Natural killer cell (primary cell): ENCODE results near the gene ACVR1. TPM values are rescaled to one million over a fixed set of nuclear protein-coding genes. Genes with fewer than 3 reads are reported as not detected.

Source experiments
- ATAC-seq, 3 donors: fragments of 150-1000 bp in 2 of 3; fragments of 200-7000 bp in 1 of 3; cut with Tn5 transposase; 1 replicate in 1 of 3; 2 replicates in 2 of 3; pipeline ENCODE4 v1.10.0; 2021; ENCODE audit warnings: mild to moderate bottlenecking in 2 of 3, moderate library complexity in 2 of 3
- DNase-seq, 2 donors: peaks; one replicate each; pipeline versions ENCODE4 v3.0.0 to v3.0.0-alpha.2; 2013 to 2021; ENCODE audit warnings: mixed read lengths in 1 of 2
- H3K27ac ChIP-seq: one replicate; pipeline ENCODE4 v1.5.1; 2013; ENCODE audit warnings: mild to moderate bottlenecking, low read length
- H3K27me3 ChIP-seq: one replicate; pipeline ENCODE4 v1.6.1; 2013; ENCODE audit warnings: low read length; ENCODE audit not compliant: control insufficient read depth, insufficient read depth
- H3K36me3 ChIP-seq: one replicate; pipeline ENCODE4 v1.6.1; 2013; ENCODE audit warnings: low read length; ENCODE audit not compliant: control insufficient read depth, insufficient read depth
- H3K4me1 ChIP-seq: one replicate; pipeline ENCODE4 v1.6.1; 2013; ENCODE audit warnings: low read length; ENCODE audit not compliant: control insufficient read depth, insufficient read depth
- H3K4me3 ChIP-seq: one replicate; pipeline ENCODE4 v1.5.1; 2013; ENCODE audit warnings: low read length
- H3K9me3 ChIP-seq: one replicate; pipeline ENCODE4 v1.6.1; 2013; ENCODE audit warnings: low read length; ENCODE audit not compliant: control insufficient read depth, insufficient read depth
- H3K27ac Mint-ChIP-seq, 2 donors: one replicate each; pipeline ENCODE4 v1.8.0; 2022; ENCODE audit warnings: mild to moderate bottlenecking in 2 of 2, mixed read lengths in 2 of 2, moderate library complexity in 1 of 2
- H3K27me3 Mint-ChIP-seq, 2 donors: one replicate each; pipeline ENCODE4 v1.8.0; 2022; ENCODE audit warnings: low read depth in 2 of 2, mixed read lengths in 2 of 2
- H3K36me3 Mint-ChIP-seq: one replicate; pipeline ENCODE4 v1.8.0; 2022; ENCODE audit warnings: mixed read lengths
- H3K4me1 Mint-ChIP-seq, 2 donors: one replicate each; pipeline ENCODE4 v1.8.0; 2022; ENCODE audit warnings: mixed read lengths in 2 of 2
- H3K4me3 Mint-ChIP-seq: one replicate; pipeline ENCODE4 v1.8.0; 2022; ENCODE audit warnings: mild to moderate bottlenecking, moderate library complexity, mixed read lengths
- H3K9me3 Mint-ChIP-seq, 2 donors: one replicate each; pipeline ENCODE4 v1.8.0; 2022; ENCODE audit warnings: mixed read lengths in 2 of 2
- CTCF ChIP-seq: fragments of 200-600 bp; IDR thresholded peaks from one replicate; pipeline ENCODE4 v1.8.0; 2022; ENCODE audit warnings: antibody characterized with exemption
- WGBS: methylation state at CpG from one replicate; pipeline ENCODE4 v1.1.7; 2013; ENCODE audit warnings: missing lambda C conversion rate; ENCODE audit not compliant: insufficient coverage; 5-methylcytosine and 5-hydroxymethylcytosine counted together
- intact Hi-C: fragments of 100-400 bp; cut with micrococcal nuclease; formaldehyde crosslinking; loops from one replicate; pipeline ENCODE4 v1.14.2; 2022
- total RNA-seq, 4 donors: library from RNA; stranded (reverse); fragments of 120-200 nt in 1 of 4; gene quantifications; one replicate each; pipeline versions ENCODE4 v1.2.3 to v1.2.4, GENCODE V29; 2013 to 2022

Gene ACVR1
- total RNA-seq, 3 donors from 2014 or later (not counting 1 experiment from before 2014, with no cell fraction given): 3.3 to 6.9 (median 6.1) TPM

GRCh38 chr2:157842106-157842879 lies 33.8 kb downstream of the ACVR1 start:
- intact Hi-C loops: no loop called here
- no peak for TF ChIP-seq CTCF
- no peaks in the 10 kb centered on the region for H3K36me3 ChIP-seq
- no peaks in the 10 kb centered on the region for H3K36me3 Mint-ChIP-seq
- no peaks in the 10 kb centered on the region for H3K9me3 ChIP-seq
- H3K27me3 Mint-ChIP-seq: no peaks in the 10 kb centered on the region
- H3K4me3 ChIP-seq: no peak overlapping the region
- H3K27ac ChIP-seq: no peak overlapping the region
- H3K9me3 Mint-ChIP-seq: no peaks in the 10 kb centered on the region
- ATAC-seq (no peak), DNase-seq (no peak)
- peaks cover 3% of the 10 kb centered on the region for H3K4me1 ChIP-seq
- H3K4me3 Mint-ChIP-seq: no peak overlapping the region
- H3K4me1 Mint-ChIP-seq: peaks cover 4 to 11% of the 10 kb centered on the region in 2 donors
- H3K27me3 ChIP-seq: no peaks in the 10 kb centered on the region
- 92% methylated on average over 3 of the region's 3 CpGs for WGBS
- H3K27ac Mint-ChIP-seq: no peak overlapping the region

GRCh38 chr2:157841485-157841884 lies 34.6 kb downstream of the ACVR1 start:
- WGBS: 87% methylated on average over 2 of the region's 2 CpGs
- DNase-seq (no peak), ATAC-seq (no peak)
- Histone ChIP-seq H3K4me3 (no peak overlapping the region), H3K36me3 (no peaks in the 10 kb centered on the region), H3K27me3 (no peaks in the 10 kb centered on the region), H3K27ac (no peak overlapping the region), H3K4me1 (peaks cover 3% of the 10 kb centered on the region), H3K9me3 (no peaks in the 10 kb centered on the region)
- H3K27me3 Mint-ChIP-seq: no peaks in the 10 kb centered on the region
- peaks cover 4 to 11% of the 10 kb centered on the region in 2 donors for H3K4me1 Mint-ChIP-seq
- H3K4me3 Mint-ChIP-seq: no peak overlapping the region
- no peak for TF ChIP-seq CTCF
- intact Hi-C loops: no loop called here
- H3K9me3 Mint-ChIP-seq: no peaks in the 10 kb centered on the region
- no peaks in the 10 kb centered on the region for H3K36me3 Mint-ChIP-seq
- no peak overlapping the region for H3K27ac Mint-ChIP-seq

GRCh38 chr2:157840568-157841156 lies 35.5 kb downstream of the ACVR1 start:
- Mint-ChIP-seq H3K27me3 (no peaks in the 10 kb centered on the region), H3K4me1 (peaks cover 4 to 11% of the 10 kb centered on the region in 2 donors), H3K4me3 (no peak overlapping the region), H3K9me3 (no peaks in the 10 kb centered on the region), H3K36me3 (no peaks in the 10 kb centered on the region), H3K27ac (no peak overlapping the region)
- ATAC-seq (no peak), DNase-seq (no peak)
- no peak overlapping the region for H3K4me3 ChIP-seq
- no peaks in the 10 kb centered on the region for H3K9me3 ChIP-seq
- WGBS: 52% methylated on average over 10 of the region's 10 CpGs
- no peaks in the 10 kb centered on the region for H3K36me3 ChIP-seq
- no peaks in the 10 kb centered on the region for H3K27me3 ChIP-seq
- TF ChIP-seq CTCF: no peak
- peaks cover 3% of the 10 kb centered on the region for H3K4me1 ChIP-seq
- no peak overlapping the region for H3K27ac ChIP-seq
- intact Hi-C loops: no loop called here
